Right atrium auricular region (tissue), 2 donors: Measurements from ENCODE around the gene ATAD3C. TPM values are rescaled to one million over a fixed set of nuclear protein-coding genes. Genes with fewer than 3 reads are reported as not detected.
A peak's percentile ranks its signal among the peaks of the same experiment; 100 is the strongest.
"Not testable (repeated sequence)": the region's sequence is repeated elsewhere in the genome, so short reads cannot be mapped to it uniquely, and the experiment has no call there.

Source experiments
- DNase-seq: peaks from one replicate; pipeline ENCODE4 v3.0.0-alpha.2; 2019; ENCODE audit warnings: low spot score
- H3K27ac ChIP-seq, 2 donors: fragments of 200-600 bp; sonication (generic); 1 replicate in 1 of 2; 2 replicates in 1 of 2; pipeline ENCODE4 v1.5.1; 2016 to 2019
- H3K27me3 ChIP-seq, 2 donors: fragments of 200-600 bp; sonication (generic); one replicate each; pipeline versions ENCODE4 v1.5.1 to v1.6.0; 2017 to 2019
- H3K36me3 ChIP-seq: fragments of 200-600 bp; sonication (generic); one replicate; pipeline ENCODE4 v1.5.1; 2016
- H3K4me1 ChIP-seq, 2 donors: fragments of 200-600 bp; sonication (generic); one replicate each; pipeline versions ENCODE4 v1.5.1 to v1.6.0; 2017 to 2019
- H3K4me3 ChIP-seq, 2 donors: fragments of 200-600 bp; sonication (generic); 1 replicate in 1 of 2; 2 replicates in 1 of 2; pipeline ENCODE4 v1.5.1; 2017 to 2019; ENCODE audit warnings: mild to moderate bottlenecking in 1 of 2, moderate library complexity in 1 of 2
- H3K9me3 ChIP-seq, 2 donors: fragments of 200-600 bp; sonication (generic); one replicate each; pipeline ENCODE4 v1.5.1; 2019
- total RNA-seq, 2 donors: library from RNA; depleted of rRNA; stranded (reverse); fragments of >200 nt; gene quantifications; one replicate each; pipeline ENCODE4 v1.1.0, GENCODE V29; 2016
- TF ChIP-seq, protein P1 (sequence below), 2 donors: fragments of 200-600 bp; sonication (generic); IDR thresholded peaks; one replicate each; pipeline ENCODE4 v1.5.1; 2019; ENCODE audit warnings: antibody characterized with exemption in 2 of 2

Gene ATAD3C
- total RNA-seq, 2 donors from 2014 or later = 1.4 to 2.8 TPM

DNA sequence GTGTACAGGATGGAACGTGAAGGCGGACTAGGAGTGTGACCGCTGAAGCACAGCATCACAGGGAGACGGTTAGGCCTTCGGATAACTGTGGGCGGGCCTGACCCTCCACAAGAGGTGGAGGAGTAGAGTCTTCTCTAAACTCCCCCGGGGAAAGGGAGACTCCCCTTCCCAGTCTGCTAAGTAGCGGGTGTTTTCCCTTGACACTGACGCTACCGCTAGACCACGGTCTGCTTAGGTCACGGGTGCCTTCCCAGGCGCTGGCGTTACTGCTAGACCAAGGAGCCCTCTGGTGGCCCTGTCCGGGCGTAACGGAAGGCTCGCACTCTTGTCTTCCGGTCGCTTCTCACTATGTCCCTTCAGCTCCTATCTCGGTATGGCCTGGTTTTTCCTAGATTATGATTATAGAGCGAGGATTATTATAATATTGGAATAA lies 55.9 kb downstream of the ATAD3C start:
- H3K27ac ChIP-seq = peak overlapping the region; percentile 79 to 84
- H3K4me3 ChIP-seq = peak overlapping the region in 1 of 2 donors; percentile 27

DNA sequence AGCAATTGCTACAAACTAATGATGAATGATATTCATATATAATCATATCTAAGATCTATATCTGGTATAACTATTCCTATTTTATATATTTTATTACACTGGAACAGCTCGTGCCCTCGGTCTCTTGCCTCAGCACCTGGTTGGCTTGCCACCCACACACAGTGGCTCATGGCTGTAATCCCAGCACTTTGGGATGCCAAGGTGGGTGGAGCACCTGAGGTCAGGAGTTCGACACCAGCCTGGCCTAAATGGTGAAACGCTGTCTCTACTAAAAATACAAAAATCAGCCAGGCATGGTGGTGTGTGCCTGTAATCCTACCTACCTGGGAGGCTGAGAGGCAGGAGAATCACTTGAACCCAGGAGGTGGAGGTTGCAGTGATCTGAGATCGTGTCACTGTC lies 56.3 kb downstream of the ATAD3C start:
- DNase-seq, H3K4me1 ChIP-seq, H3K36me3 ChIP-seq, H3K27me3 ChIP-seq, H3K9me3 ChIP-seq, H3K4me3 ChIP-seq: not testable (repeated sequence)
- peak overlapping the region; percentile 79 to 84 for H3K27ac ChIP-seq

More for the DNA sequence above, 55.9 kb downstream of the ATAD3C start:
- DNase-seq = peak; percentile 65
- not testable (repeated sequence) for H3K4me1 ChIP-seq, H3K27me3 ChIP-seq, H3K36me3 ChIP-seq, H3K9me3 ChIP-seq
- TF ChIP-seq, protein P1, sequence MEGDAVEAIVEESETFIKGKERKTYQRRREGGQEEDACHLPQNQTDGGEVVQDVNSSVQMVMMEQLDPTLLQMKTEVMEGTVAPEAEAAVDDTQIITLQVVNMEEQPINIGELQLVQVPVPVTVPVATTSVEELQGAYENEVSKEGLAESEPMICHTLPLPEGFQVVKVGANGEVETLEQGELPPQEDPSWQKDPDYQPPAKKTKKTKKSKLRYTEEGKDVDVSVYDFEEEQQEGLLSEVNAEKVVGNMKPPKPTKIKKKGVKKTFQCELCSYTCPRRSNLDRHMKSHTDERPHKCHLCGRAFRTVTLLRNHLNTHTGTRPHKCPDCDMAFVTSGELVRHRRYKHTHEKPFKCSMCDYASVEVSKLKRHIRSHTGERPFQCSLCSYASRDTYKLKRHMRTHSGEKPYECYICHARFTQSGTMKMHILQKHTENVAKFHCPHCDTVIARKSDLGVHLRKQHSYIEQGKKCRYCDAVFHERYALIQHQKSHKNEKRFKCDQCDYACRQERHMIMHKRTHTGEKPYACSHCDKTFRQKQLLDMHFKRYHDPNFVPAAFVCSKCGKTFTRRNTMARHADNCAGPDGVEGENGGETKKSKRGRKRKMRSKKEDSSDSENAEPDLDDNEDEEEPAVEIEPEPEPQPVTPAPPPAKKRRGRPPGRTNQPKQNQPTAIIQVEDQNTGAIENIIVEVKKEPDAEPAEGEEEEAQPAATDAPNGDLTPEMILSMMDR (IDR thresholded peaks at IDR 0.05) = peak; percentile 30 to 31

DNA sequence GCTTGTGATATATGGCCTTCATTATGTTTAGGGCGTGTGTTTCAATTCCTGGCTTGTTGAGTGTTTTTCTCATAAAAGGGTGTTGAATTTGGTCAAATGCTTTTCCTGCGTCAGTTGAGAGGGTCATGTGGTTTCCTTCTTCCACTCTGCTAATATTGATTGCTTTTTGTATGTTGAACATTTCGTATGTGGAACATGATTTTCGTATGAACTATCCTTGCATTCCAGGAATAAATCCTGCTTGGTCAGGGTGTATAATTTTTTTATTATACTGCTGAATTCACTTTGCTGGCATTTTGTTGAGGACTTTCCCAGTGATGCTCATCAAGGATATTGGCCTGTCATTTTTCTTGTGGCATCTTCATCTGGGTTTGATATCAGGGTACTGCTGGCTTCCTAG lies 57.8 kb downstream of the ATAD3C start:
- TF ChIP-seq, protein P1 (IDR thresholded peaks at IDR 0.05) = no peak
- no peaks in the 10 kb centered on the region for H3K9me3 ChIP-seq
- no peak for DNase-seq
- no peaks in the 10 kb centered on the region for H3K36me3 ChIP-seq
- H3K27me3 ChIP-seq = no peaks in the 10 kb centered on the region
- no peak overlapping the region for H3K4me3 ChIP-seq
- H3K27ac ChIP-seq = no peak overlapping the region
- H3K4me1 ChIP-seq = peaks cover 0 to 15% of the 10 kb centered on the region in 2 donors

DNA sequence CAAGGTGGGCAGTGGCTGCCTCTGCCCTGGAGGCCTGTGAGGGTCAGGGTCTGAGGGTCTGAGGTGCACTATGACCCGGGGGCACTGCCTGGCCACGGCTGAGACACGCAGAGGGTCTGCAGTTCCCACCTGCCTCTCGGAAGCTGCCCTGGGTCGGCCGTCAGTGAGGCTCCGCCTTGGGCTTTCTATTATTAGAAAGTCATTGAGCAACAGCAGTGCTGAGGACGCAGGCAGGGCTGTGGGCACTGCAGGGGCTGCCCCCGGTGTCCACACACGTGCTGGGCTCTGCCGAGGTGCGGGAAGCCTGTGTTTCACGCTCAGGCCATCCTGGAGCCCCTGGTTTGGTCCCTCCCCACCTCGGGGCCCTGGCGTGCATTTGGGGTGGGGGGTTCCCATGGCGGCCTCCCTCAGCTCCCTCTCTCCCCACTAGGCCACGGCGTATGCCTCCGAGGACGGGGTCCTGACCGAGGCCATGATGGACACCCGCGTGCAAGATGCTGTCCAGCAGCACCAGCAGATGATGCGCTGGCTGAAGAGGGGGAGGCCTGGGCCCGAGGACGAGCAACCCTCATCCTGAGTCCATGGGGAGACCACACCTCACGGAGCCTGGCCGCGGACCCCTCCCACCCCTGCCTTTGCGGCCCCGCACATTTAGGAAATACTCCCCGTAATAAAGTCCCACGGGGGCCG lies 59.4 kb downstream of the ATAD3C start:
- not testable (repeated sequence) for H3K9me3 ChIP-seq, H3K36me3 ChIP-seq, DNase-seq, H3K27me3 ChIP-seq, H3K4me3 ChIP-seq
- Histone ChIP-seq H3K4me1 (peaks cover 0 to 17% of the 10 kb centered on the region in 2 donors), H3K27ac (peak overlapping the region; percentile 12 to 43)

DNA sequence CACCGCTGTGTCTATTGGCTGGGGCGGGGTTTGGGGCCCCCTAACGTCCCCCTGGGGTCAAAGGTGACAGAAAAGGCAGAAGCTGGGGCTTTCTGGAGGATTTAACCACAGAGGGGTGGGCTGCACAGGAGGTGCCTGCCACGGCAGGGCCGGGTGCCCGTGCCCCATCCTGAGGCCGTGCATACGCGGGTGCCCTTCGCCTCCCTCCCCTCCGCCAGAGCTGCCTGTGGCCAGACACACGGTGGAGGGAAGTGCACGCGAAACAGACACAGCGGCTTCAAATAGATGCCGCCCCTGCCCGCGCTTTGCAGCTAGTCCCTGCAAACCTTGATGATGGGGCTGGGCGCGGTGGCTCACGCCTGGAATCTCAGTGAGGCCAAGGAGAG lies 60.0 kb downstream of the ATAD3C start:
- DNase-seq, H3K36me3 ChIP-seq, H3K9me3 ChIP-seq, H3K4me3 ChIP-seq, H3K27me3 ChIP-seq: not testable (repeated sequence)
- peak overlapping the region; percentile 12 to 43 for H3K27ac ChIP-seq
- H3K4me1 ChIP-seq = peaks cover 0 to 17% of the 10 kb centered on the region in 2 donors

DNA sequence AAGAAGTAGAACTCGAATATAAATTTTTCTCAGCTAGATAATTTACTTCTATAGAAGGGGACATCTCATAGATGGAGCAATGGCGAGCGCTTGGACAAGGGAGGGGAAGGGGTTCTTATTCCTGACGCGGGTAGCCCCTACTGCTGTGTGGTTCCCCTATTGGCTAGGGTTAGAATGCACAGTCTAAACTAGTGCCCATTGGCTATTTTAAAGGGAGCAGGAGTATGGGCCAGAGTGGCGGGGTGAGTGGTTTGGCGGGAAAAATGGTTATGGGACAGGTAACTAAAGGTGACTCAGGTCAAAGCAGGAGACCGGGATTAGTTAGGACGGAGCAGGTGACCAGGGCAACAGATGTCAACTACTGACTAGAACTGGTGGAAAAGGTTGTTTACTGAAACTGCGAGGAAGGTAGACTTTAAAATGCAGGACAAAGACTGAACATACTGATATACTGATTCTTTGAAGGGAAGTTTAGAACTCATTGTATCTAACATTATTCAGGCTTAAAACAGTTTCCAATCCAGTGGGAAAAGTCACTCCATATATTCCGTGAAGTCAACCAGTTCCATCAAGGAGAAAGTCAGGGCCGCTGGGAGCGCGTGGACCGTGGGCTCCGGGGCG lies 61.5 kb downstream of the ATAD3C start:
- peak overlapping the region; percentile 94 to 95 for H3K4me3 ChIP-seq
- H3K27me3 ChIP-seq = no peaks in the 10 kb centered on the region
- H3K36me3 ChIP-seq = no peaks in the 10 kb centered on the region
- peak overlapping the region; percentile 90 to 94 for H3K27ac ChIP-seq
- no peak for DNase-seq
- no peaks in the 10 kb centered on the region for H3K9me3 ChIP-seq
- H3K4me1 ChIP-seq = peaks cover 0 to 12% of the 10 kb centered on the region in 2 donors
- TF ChIP-seq, protein P1 (IDR thresholded peaks at IDR 0.05) = no peak

DNA sequence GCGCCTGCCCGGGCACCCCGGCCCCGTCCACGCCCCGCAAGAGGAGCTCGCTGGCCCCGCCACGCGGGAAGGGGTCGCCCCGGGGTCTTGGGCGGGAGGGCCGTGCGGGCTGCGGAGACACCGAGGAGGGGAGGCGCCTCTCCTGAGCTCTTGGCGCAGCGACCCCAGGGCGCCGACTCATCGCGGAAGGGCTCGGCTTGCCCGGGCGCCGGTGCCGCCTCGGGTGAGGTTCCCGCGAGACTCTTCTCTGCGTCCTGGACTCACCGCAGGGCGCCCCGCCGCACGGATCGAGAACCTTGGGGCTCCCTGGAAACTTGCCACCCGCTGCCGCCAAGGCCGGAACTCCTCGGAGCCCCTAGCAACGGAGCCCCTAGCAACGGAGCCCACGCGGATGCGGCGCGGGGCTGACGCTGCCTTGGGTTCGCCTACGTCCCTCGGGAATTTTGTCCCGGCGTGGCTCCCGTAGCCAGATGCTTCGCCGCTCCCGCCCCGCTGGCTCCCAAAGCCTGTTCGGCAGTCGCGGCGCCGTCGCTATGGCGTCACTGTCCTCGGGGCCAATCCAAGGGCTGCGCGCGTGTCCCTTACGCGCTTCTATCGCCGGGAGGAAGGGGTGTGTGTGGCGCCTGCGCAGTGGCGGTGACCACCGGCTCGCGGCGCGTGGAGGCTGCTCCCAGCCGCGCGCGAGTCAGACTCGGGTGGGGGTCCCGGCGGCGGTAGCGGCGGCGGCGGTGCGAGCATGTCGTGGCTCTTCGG lies 62.2 kb downstream of the ATAD3C start, which contains the start of gene ATAD3A:
ATAD3A (plus strand) TSS at position 630 of the 753 bp plus-strand sequence; CDS start at position 737, 107 bp downstream.
- Histone ChIP-seq H3K4me3 (peak within 1 kb of the TSS; percentile 94 to 95), H3K9me3 (no peaks in the 10 kb centered on the region), H3K4me1 (peaks cover 0 to 12% of the 10 kb centered on the region in 2 donors), H3K27me3 (no peaks in the 10 kb centered on the region), H3K36me3 (peaks cover under 1% of the 10 kb centered on the region), H3K27ac (peak within 1 kb of the TSS; percentile 90 to 94)
- peak; percentile 98 for DNase-seq
- TF ChIP-seq, protein P1 (IDR thresholded peaks at IDR 0.05) = no peak

DNA sequence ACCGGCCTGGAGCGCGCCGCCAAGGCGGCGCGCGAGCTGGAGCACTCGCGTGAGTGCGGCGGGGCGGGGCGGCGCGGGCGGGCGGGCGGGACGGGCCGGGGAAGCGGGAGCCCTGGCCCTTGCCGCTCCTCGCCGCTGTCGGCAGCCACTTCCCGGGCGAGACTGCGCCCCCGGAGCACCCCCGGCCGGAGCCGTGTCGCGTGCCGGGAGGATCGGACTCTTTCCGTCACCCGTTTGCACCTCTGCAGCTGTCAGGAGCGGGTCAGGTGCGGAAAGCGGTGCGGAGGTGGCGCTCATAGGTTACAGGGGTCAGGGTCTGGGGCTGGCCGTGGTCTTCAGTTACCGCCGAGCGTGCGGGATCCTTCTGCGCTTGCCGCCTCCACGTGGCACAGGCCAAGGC lies 62.9 kb downstream of the ATAD3C start:
- Histone ChIP-seq H3K27ac (peak overlapping the region; percentile 90 to 94), H3K4me1 (peaks cover 0 to 12% of the 10 kb centered on the region in 2 donors), H3K4me3 (peak overlapping the region; percentile 94 to 95)
- not testable (repeated sequence) for H3K9me3 ChIP-seq, DNase-seq, H3K36me3 ChIP-seq, H3K27me3 ChIP-seq

DNA sequence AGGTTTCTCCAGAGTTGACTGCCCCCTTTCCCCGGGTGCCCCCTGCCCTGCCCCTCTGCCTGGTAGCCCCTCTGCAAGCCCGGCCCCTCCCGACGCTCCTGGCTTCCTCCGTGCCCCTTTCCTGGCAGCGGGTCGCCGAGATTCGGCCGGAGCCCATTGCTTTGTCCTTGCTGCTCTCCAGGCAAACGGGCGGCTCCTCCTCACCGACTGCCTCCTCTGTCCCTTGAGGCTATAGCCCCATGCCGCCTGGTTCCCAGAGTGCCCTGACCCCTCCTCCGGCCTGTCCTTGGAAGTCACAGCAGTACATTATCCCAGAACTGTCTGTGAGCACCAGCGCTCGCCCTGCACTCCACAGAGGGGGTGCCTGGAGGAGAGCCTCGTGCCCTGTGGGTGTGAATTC lies 64.2 kb downstream of the ATAD3C start:
- not testable (repeated sequence) for H3K36me3 ChIP-seq, DNase-seq, H3K9me3 ChIP-seq, H3K4me3 ChIP-seq, H3K27me3 ChIP-seq, H3K27ac ChIP-seq
- peaks cover 0 to 12% of the 10 kb centered on the region in 2 donors for H3K4me1 ChIP-seq

DNA sequence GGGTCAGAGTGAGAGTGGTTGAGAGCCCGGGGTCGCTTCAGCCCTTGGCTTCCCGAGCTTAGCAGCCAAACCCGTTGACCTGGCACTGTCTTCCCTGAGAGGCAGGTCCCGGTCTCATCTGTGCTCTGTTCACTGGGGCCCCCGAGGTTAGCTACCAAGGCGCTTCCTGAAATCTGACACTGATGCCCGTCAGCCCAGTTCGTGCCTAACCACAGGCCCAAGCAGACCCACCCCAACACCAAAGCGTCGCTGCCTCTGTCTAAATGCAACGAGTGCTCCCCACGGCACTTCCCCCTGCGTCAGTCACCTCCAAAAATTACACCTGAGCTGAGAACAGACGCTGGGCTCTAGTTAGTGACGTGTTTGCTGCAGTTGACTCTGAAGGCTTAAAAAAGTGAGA lies 64.9 kb downstream of the ATAD3C start:
- H3K36me3 ChIP-seq, H3K4me3 ChIP-seq, DNase-seq, H3K9me3 ChIP-seq, H3K27me3 ChIP-seq, H3K27ac ChIP-seq: not testable (repeated sequence)
- H3K4me1 ChIP-seq = peaks cover 0 to 12% of the 10 kb centered on the region in 2 donors
